ENCODE results near the gene CLDN6.
"Not testable (repeated sequence)": the region's sequence is repeated elsewhere in the genome, so short reads cannot be mapped to it uniquely, and the experiment has no call there.

CLDN6 gene, protein sequence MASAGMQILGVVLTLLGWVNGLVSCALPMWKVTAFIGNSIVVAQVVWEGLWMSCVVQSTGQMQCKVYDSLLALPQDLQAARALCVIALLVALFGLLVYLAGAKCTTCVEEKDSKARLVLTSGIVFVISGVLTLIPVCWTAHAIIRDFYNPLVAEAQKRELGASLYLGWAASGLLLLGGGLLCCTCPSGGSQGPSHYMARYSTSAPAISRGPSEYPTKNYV

GRCh38 chr16:3017794-3018506 lies at the start of gene CLDN6:
CLDN6 (minus strand) TSS chr16:3018183; CDS start chr16:3016021, 2,162 bp downstream.
- DNase-seq = peak; percentile 60

DNA sequence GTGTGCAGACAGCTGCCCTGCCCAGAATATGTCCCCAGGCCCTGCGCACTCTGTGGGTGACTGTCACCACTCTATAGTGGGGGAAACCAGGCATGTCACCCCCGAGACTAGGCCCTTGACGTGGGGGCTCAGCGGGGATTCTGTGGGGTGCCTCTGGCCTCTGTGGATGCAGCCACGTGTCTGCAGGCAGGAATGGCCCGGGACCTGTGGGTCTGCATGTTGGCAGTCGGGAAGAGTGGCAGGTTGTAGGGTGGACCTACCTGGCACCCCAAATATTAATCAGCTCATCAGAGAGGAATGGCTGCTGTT lies 48.4 kb upstream of the CLDN6 start:
- DNase-seq = peak; percentile 33

- DNase-seq = peak; percentile 57
Measured at GRCh38 chr16:3065742-3066439, 47.9 kb upstream of the CLDN6 start.

GRCh38 chr16:3065069-3065741 lies 47.2 kb upstream of the CLDN6 start, which contains the start of gene IL32:
IL32 (plus strand) TSS chr16:3065640; CDS start chr16:3065812, 172 bp downstream.
- peak; percentile 87 for DNase-seq

- no peak for DNase-seq
Measured at GRCh38 chr16:3063625-3064386, 45.8 kb upstream of the CLDN6 start.

DNA sequence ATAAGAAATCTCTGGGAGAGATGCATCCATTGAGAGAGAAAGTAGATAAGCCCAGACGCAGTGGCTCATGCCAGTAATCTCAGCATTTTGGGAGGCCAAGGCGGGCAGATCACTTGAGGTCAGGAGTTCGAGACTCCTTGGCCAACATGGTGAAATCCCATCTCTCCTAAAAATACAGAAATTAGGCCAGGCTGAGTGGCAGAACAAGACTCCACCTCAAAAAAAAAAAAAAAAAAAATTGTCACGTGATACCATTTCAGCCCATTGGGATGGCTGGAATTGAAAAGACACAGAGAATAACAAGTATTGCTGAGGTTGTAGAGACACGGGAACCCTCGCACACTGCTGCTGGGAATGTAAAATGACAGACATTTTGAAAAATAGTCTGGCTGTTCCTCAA lies 44.6 kb upstream of the CLDN6 start:
- DNase-seq = no peak

DNA sequence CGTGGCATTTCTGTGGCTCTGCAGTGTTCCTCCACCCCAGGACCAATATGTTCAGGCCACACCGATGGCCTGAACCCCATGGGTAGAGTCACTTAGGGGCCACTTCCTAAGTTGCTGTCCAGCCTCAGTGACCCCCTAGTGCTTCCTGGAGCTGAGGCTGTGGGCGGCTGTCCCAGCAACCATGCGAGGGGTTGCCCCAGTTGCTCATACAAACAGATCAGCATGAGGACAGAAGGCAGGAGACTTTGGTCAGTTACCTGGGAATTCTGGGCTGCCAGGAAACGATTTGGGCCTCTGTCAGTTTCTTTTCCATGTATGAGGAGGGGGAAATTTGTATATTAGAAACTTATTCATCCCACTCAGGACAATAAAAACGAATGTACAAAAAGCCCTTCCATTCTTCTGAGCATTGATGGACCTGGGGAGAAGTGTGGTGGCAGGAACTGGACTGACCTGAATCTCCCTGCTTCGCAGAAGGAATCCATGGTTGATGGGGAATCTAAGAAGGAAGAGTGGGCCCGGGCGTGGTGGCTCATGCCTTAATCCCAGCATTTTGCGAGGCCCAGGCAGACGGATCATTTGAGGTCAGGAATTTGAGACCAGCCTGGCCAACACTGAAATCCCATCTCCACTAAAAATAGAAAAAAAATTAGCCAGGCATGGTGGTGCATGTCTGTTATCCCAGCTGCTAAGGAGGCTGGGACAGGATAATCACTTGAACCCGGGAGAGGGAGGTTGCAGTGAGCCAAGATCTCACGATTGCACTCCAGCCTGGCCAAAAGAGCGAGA lies 42.5 kb upstream of the CLDN6 start:
- no peak for DNase-seq

- DNase-seq = no peak
Measured at GRCh38 chr16:3059723-3060242, 41.8 kb upstream of the CLDN6 start.

- DNase-seq = peak; percentile 91
Measured at GRCh38 chr16:3059041-3059722, 41.2 kb upstream of the CLDN6 start.

DNA sequence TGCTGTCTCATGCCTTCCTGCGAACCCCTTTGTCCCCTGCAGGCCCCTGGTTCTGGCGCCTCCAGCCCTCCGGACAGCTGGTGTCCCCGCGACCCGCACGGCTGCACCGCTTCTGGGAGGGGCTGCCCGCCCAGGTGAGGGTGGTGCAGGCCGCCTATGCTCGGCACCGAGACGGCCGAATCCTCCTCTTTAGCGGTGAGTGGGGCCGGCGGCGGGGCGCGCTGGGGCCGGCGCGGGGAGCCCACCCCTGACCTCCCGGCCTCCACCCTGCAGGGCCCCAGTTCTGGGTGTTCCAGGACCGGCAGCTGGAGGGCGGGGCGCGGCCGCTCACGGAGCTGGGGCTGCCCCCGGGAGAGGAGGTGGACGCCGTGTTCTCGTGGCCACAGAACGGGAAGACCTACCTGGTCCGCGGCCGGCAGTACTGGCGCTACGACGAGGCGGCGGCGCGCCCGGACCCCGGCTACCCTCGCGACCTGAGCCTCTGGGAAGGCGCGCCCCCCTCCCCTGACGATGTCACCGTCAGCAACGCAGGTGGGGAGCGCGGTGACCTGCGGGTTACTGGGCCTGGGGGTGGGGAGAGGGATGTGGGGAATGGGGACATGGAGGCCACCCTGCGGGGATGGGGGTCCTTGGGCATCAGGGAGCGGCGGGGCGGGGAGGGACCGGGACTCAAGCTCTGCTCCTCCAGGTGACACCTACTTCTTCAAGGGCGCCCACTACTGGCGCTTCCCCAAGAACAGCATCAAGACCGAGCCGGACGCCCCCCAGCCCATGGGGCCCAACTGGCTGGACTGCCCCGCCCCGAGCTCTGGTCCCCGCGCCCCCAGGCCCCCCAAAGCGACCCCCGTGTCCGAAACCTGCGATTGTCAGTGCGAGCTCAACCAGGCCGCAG lies 40.4 kb upstream of the CLDN6 start:
- DNase-seq = peak; percentile 73

DNA sequence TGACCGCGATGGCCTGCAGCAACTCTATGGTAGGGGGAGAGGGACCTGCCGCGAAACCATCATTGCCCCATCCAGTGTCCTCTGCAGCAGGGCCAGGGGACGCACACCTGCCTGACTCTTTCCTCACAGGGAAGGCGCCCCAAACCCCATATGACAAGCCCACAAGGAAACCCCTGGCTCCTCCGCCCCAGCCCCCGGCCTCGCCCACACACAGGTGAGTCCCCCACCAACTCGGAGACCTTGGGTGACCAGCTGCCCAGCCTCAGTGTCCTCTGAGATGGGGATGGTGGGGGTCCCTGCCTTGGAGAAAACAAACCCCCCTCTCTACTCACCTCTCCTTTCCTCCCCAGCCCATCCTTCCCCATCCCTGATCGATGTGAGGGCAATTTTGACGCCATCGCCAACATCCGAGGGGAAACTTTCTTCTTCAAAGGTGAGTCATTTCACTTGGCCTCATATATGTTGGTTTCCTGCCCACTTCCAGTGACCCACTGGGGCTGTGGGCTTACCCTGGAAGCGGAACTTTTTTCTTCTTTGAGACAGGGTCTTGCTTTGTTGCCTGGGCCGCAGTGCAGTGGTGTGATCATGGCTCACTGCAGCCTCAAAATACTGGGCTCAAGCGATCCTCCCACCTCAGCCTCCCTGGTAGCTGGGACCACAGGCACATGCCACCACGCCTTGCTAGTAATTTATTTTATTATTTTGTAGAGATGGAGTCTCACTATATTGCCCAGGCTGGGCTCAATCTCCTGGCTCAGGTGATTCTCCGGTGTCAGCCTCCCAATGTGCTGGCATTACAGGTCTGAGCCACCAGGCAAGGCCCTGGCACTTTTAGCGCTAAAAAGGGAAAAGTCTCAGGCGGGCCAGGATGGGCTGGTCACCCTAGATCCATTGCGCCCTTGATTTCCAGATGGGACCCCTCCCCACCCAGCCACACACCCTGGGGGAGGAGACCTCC lies 39.5 kb upstream of the CLDN6 start:
- no peak for DNase-seq

DNA sequence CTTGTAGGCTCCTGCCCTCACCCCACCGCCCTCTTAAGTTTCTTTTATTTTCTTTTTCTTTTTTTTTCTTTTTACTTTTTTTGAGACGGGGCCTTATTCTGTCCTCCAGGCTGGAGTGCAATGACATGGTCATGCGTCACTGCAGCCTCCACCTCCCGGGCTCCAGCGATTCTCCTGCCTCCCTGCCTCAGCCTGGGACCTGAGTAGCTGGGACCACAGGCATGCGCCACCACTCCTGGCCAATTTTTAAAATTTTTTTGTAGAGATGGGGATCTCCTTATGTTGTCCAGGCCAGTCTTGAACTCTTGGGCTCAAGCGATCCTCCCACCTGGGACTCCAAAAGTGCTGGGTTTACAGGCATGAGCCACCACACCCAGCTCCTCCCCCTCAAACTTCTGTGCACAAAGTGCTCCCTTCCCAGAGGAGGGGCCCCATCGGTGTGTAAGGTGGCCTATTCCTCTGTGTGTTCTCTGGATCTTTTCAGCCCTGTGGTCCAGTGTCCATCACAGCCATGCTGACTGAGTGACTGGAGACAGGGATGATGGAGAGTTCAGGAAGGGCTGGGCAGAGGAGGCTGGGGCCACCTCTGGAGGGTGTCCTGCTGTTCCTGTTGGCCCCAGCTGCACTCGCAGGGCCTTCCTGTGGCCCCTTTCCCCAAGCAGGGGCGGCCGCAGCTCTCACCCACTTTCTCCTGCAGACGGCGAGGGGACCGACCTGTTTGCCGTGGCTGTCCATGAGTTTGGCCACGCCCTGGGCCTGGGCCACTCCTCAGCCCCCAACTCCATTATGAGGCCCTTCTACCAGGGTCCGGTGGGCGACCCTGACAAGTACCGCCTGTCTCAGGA lies 38.6 kb upstream of the CLDN6 start:
- no peak for DNase-seq

DNA sequence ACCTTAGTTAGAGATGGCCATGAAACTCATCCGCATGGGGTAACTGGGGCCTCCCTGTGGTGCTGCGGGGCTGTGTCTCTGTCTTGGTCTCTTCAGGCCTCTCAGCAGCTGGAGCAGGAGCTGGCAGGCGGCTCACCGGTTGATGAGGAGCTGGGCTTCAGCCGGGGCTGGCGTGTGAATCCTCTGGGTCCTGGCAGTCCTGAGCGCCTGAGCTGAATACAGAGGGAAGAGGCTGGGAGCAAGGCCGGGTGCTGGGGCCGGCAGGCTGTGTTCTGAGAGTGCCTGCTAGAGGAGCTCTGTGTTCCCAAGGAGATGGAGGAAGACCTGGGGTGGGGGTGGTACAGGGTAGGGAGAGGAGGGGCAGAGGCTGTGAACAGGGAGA lies 37.7 kb upstream of the CLDN6 start:
- DNase-seq = not testable (repeated sequence)

DNA sequence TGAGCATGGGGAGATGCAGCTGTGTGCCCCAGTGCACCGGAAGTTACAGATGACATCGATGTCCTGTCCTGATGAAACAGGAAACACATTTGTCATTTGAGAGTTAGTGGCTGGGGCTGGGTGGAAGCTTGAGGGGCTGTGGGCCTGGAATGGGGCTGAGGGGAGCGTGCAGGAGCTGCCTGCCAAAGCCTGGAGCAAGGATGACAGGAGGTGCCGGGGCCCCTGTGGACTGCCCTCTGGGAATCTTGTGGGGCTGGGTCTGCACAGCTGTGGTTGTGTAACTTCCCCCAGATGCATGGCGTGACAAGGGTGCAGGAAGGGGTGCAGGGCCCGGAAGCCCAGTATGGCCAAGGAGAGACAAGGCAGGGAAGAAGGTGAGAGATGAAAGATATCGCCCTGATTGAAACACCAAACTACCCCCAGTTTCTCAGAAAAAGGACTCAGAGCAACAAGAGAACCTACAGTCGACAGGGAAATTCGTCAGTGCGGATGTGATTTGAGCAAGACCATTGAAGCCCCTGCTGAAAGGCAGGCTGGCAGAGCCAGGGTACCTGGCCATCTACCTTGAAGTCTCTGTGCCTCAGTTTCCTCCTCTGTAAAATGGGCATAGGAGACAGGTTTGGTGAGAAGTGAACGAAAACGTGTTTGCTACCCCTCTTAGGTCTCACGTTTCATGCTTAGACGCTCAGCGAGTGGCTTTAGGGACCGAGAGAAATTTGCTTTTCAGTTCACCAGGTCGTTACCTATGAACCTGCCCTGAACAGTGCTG lies 37.2 kb upstream of the CLDN6 start:
- peak; percentile 40 for DNase-seq

DNA sequence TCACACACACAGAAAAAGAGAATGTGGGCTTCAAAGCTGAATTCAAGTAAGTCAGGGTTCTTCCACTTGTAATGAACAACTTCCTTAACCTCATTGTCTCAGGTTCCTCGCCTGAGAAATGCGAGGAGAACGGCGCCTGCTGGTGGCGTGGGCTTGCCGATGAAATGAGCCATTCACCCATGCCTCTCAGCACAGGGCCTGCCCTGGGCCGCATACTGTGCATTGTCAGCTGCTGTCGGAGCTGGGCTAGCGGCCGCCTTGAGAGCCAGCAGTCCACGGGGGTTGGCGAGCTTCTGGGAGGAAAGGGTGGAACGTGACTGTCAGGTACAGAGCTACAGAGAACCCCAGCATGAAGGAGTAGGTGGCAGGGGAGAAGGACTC lies 35.3 kb upstream of the CLDN6 start:
- DNase-seq = peak; percentile 53

GRCh38 chr16:3052571-3053329 lies 34.8 kb upstream of the CLDN6 start:
- not testable (repeated sequence) for DNase-seq

Measured in CD4-positive, alpha-beta T cell treated with Interleukin-17A for 4 hours (primary cell).